Mucosa of descending colon (tissue), 3 donors: ENCODE results near the gene ANKRD13D. TPM values are rescaled to one million over a fixed set of nuclear protein-coding genes. Genes with fewer than 3 reads are reported as not detected.

Experiments used
- ATAC-seq: fragments of 200-7000 bp; cut with Tn5 transposase; one replicate; pipeline ENCODE4 v1.9.1; 2020; ENCODE audit warnings: mild to moderate bottlenecking, moderate library complexity
- DNase-seq, 3 donors: peaks; one replicate each; pipeline ENCODE4 v3.0.0-alpha.2; 2020
- H3K36me3 ChIP-seq: fragments of 200-600 bp; one replicate; pipeline ENCODE4 v1.8.0; 2021; ENCODE audit warnings: low read depth, mild to moderate bottlenecking
- H3K4me1 ChIP-seq: fragments of 200-600 bp; one replicate; pipeline ENCODE4 v1.8.0; 2021; ENCODE audit warnings: low read depth, mild to moderate bottlenecking
- H3K4me3 ChIP-seq: fragments of 200-600 bp; one replicate; pipeline ENCODE4 v1.8.0; 2021; ENCODE audit warnings: mild to moderate bottlenecking
- H3K9me3 ChIP-seq: fragments of 200-600 bp; one replicate; pipeline ENCODE4 v1.8.0; 2021; ENCODE audit warnings: mild to moderate bottlenecking
- intact Hi-C, 2 donors: fragments of 100-400 bp; cut with DNase I in 1 of 2; cut with micrococcal nuclease in 1 of 2; formaldehyde crosslinking; loops; one replicate each; pipeline versions ENCODE4 v1.11.0 to v1.11.1; 2022; cut with DNase I, micrococcal nuclease
- total RNA-seq, 3 donors: library from RNA; stranded (reverse); fragmentation: NEBNext Ultra II Directional in 2 of 3; extraction: Animal tissue kit (Norgen Biotek cat#: 25700) in 2 of 3; gene quantifications; one replicate each; pipeline versions ENCODE4 v1.2.1 to v1.2.4, GENCODE V29; 2021 to 2023
- TF ChIP-seq, protein P1 (sequence below): fragments of 200-600 bp; IDR thresholded peaks from one replicate; pipeline ENCODE4 v1.8.0; 2022; ENCODE audit warnings: antibody characterized with exemption, mild to moderate bottlenecking
- donor health status: DM: no; HTN: no; CAD: no; lungs with moderate emphysema.
- donor health status: DM: no; HTN: no; CAD: no.
- donor health status: DM: no; HTN: yes; CAD: no.

The ANKRD13D gene
- total RNA-seq, 3 donors from 2014 or later = 20.0 to 46.3 (median 26.7) TPM

GRCh38 chr11:67291481-67292381 lies 2.6 kb downstream of the ANKRD13D start:
- H3K4me1 ChIP-seq = peaks cover 22% of the 10 kb centered on the region

DNA sequence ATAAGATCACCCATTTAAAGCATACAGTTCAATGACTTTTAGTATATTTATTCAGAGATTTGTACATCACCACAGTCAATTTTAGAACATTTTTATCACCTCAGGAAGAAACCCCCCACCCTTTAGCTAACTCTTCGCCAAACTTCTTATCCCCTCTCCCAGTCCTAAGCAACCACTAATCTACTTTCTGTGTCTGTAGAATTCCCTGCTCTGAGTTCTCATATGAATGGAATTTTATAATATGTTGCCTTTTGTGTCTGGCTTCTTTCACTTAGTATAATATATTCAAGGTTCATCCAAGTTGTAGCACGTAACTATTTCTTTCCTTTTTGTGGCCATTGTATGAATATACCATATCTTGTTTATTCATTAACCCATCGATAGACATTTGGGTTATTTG lies 3.6 kb downstream of the ANKRD13D start:
- Histone ChIP-seq H3K4me1 (peaks cover 17% of the 10 kb centered on the region), H3K9me3 (peaks cover 9% of the 10 kb centered on the region), H3K36me3 (no peaks in the 10 kb centered on the region), H3K4me3 (no peak overlapping the region)
- DNase-seq = no peak
- TF ChIP-seq, protein P1, sequence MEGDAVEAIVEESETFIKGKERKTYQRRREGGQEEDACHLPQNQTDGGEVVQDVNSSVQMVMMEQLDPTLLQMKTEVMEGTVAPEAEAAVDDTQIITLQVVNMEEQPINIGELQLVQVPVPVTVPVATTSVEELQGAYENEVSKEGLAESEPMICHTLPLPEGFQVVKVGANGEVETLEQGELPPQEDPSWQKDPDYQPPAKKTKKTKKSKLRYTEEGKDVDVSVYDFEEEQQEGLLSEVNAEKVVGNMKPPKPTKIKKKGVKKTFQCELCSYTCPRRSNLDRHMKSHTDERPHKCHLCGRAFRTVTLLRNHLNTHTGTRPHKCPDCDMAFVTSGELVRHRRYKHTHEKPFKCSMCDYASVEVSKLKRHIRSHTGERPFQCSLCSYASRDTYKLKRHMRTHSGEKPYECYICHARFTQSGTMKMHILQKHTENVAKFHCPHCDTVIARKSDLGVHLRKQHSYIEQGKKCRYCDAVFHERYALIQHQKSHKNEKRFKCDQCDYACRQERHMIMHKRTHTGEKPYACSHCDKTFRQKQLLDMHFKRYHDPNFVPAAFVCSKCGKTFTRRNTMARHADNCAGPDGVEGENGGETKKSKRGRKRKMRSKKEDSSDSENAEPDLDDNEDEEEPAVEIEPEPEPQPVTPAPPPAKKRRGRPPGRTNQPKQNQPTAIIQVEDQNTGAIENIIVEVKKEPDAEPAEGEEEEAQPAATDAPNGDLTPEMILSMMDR = no peak
- intact Hi-C loops = no loop called here
- ATAC-seq = no peak

More at GRCh38 chr11:67291481-67292381, 2.6 kb downstream of the ANKRD13D start:
- TF ChIP-seq, protein P1 = no peak
- Histone ChIP-seq H3K9me3 (peaks cover 9% of the 10 kb centered on the region), H3K4me3 (no peak overlapping the region), H3K36me3 (no peaks in the 10 kb centered on the region)
- intact Hi-C loops = no loop called here
- DNase-seq (peak in 2 of 3 donors; percentile 29 to 56), ATAC-seq (no peak)

- Histone ChIP-seq H3K4me1 (peaks cover 12% of the 10 kb centered on the region), H3K4me3 (no peak overlapping the region), H3K36me3 (no peaks in the 10 kb centered on the region), H3K9me3 (peaks cover 9% of the 10 kb centered on the region)
- DNase-seq = no peak
- intact Hi-C loops = no loop called here
- ATAC-seq = no peak
- TF ChIP-seq, protein P1 = no peak
Observed at GRCh38 chr11:67293090-67293489, 4.0 kb downstream of the ANKRD13D start.

- no peaks in the 10 kb centered on the region for H3K4me1 ChIP-seq
- DNase-seq = no peak
- TF ChIP-seq, protein P1 = no peak
- intact Hi-C loops = no loop called here
- H3K9me3 ChIP-seq = peaks cover 9% of the 10 kb centered on the region
- no peak overlapping the region for H3K4me3 ChIP-seq
- no peak for ATAC-seq
- no peaks in the 10 kb centered on the region for H3K36me3 ChIP-seq
Observed at GRCh38 chr11:67295846-67296245, 6.7 kb downstream of the ANKRD13D start.

DNA sequence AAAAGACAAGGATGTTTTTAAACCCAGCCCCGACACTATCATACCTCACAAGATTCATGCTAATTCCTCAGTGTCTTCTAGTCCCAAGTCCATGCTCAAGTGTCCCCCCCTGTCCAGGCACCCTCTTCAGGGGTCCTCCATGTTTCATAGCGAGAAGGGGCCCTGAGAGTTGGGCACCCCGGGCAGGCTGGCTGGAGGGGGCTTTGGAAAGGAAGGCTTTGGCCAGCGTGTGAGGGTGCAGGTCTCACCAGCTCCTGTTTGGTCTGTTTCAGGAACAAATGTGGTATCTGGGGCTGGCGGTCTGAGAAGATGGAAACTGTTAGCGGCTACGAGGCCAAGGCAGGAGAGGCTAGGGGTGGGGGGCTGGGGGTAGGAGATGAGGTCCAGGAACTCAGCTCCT lies 9.7 kb downstream of the ANKRD13D start:
- TF ChIP-seq, protein P1 = no peak
- Histone ChIP-seq H3K36me3 (no peaks in the 10 kb centered on the region), H3K4me3 (no peak overlapping the region), H3K9me3 (peaks cover 9% of the 10 kb centered on the region), H3K4me1 (peaks cover 6% of the 10 kb centered on the region)
- DNase-seq (peak in 1 of 3 donors; percentile 18), ATAC-seq (no peak)
- intact Hi-C loops = no loop called here
